Astrocyte of the hippocampus (primary cell): ENCODE results near the gene SGCE.

Experiments
- DNase-seq: peaks from one replicate; pipeline ENCODE4 v3.0.0; 2011; ENCODE audit warnings: low read depth, low spot score

The SGCE gene

GRCh38 chr7:94621120-94621519, 34.8 kb downstream of the SGCE start:
- no peak for DNase-seq

- peak; percentile 94 for DNase-seq
Measured at GRCh38 chr7:94620703-94621118, 35.2 kb downstream of the SGCE start.

GRCh38 chr7:94618126-94618525, 37.8 kb downstream of the SGCE start:
- no peak for DNase-seq

GRCh38 chr7:94616855-94617254, 39.1 kb downstream of the SGCE start:
- DNase-seq = no peak

- no peak for DNase-seq
Measured at GRCh38 chr7:94615666-94616065, 40.3 kb downstream of the SGCE start.

- no peak for DNase-seq
Measured at GRCh38 chr7:94612661-94613060, 43.3 kb downstream of the SGCE start.

DNA sequence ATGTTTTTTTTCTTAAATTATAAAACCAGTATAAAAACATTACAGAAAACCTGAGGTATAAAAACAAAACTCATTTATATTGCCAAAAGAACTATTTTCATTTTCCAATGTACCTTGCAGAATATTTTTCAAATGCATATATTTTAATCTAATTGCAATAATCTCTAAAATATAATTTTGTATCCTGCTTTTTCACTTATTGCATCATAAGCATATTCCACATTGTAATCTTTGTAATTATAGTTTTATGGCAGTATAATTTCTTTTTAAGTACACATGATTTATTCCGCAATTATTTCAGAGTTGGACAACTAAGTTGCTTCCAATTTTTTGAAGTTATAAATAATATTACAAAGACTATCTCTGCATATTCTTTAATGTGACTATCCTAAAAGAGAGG, 43.7 kb downstream of the SGCE start:
- DNase-seq = no peak

DNA sequence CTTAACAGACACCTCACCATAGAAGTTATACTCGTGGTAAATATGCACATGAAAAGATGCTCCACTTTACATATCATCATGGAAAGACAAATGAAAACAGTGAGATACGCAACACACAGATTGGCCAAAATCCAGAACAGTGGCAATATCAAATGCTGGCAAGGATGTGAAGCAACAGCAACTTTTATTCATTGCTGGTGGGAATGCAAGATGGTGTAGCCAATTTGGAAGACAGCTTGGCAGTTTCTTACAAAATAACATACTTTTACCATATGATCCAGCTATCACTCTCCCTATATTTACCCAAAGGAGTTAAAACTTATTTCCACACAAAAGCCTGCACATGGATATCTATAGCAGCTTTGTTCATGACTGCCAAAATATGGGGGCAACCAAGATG, 46.4 kb downstream of the SGCE start:
- no peak for DNase-seq

- no peak for DNase-seq
Measured at GRCh38 chr7:94605031-94605430, 50.9 kb downstream of the SGCE start.

DNA sequence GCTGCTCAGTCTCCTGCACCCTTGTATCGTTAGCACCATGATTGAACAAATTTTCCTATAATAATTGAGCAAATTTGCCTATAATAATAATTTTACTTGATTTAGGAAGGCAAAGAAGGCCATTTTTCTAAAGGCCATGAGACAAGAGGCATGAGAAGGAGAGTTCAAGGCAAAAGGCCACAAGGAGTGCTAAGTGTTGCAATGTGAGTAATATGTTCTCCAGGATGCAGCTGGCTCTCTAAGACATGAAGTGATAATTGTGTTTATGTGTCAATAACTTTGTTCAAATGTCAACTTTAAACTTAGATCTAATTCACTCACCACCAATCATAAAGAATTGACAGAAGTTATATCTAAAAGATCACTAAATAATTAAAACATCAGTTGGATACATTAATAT, 53.8 kb downstream of the SGCE start:
- no peak for DNase-seq

- no peak for DNase-seq
Measured at GRCh38 chr7:94600267-94600666, 55.7 kb downstream of the SGCE start.

- DNase-seq = no peak
Measured at GRCh38 chr7:94595717-94596116, 60.2 kb downstream of the SGCE start.

- no peak for DNase-seq
Measured at GRCh38 chr7:94594882-94595281, 61.1 kb downstream of the SGCE start.

DNA sequence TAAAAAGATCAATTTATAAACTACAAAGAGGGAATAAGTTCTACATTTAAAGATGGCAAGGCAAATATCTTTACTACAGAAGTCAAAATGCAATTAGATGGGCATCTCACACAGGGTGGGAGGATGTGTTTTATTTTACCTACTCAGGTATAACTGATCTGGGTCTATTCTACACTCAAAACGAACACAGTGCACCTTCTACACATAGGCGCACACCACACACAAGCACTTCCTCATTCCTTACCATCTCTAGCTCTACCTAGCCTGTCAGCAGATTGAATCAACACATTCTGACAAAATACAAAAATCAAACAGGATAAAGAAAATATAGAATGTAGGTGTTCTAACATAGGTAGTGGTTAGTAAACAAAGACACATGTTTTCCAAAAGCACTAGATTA, 64.8 kb downstream of the SGCE start:
- DNase-seq = no peak

- DNase-seq = no peak
Measured at GRCh38 chr7:94590526-94591162, 65.3 kb downstream of the SGCE start.

DNA sequence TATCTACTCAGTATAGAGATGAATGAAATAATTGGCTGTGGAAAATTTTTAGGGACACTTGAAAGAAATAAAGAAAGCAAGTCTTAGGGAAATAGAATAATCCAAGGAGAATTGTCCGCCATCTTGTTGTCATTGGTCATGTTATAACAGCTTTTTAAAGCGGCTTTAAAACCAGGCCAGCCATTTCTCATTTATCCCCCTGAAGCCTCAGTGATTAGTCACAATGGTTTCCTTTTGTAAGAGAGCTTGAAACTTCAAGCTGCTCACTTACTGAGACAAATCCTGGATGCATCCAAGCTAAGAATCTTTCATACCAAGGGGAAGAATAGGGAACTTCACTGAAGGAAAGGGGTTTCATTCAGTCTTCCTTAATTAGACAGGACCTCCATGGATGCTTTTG, 67.9 kb downstream of the SGCE start:
- peak; percentile 43 for DNase-seq

DNA sequence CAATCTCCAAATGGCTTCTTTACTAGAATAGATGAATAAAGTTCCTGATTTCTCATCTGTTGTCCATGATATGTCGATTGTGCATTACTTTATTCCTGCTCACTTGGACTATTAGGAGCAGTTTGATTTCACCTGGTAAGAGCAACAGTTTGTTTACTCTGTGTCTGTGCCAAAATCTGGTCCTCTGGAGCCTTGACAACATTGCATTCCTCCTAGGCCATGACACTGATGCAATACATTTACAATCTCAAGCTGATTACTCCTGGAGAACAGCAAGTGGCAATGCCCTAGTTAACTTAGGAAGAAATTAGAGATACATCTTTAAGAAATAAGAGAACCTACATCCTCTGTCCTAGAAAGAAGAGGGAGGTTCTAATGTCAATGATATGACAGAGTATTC, 71.8 kb downstream of the SGCE start:
- peak; percentile 60 for DNase-seq

GRCh38 chr7:94580601-94581000, 75.3 kb downstream of the SGCE start:
- peak; percentile 57 for DNase-seq

DNA sequence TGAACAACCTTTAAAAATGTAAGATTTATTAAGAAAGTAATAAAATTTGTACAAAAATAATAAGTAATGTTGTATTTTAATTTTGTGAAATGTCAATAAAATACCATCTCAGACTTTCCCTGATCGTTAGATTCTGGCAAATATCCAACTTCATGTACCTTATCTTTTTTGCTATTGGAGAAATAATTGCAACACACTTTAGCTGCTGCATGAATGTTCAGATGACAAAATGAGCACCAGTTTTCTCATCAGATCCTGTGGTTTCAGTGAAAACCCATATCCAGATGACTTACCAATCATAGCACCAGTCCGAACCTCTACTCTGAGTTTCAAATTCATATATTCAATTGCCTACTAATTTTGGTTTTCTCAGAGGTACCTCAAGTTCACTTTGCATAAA, 76.5 kb downstream of the SGCE start:
- DNase-seq = no peak

GRCh38 chr7:94578614-94579013, 77.3 kb downstream of the SGCE start:
- no peak for DNase-seq

GRCh38 chr7:94577357-94577756, 78.6 kb downstream of the SGCE start:
- no peak for DNase-seq

- no peak for DNase-seq
Measured at GRCh38 chr7:94576316-94576715, 79.6 kb downstream of the SGCE start.

- no peak for DNase-seq
Measured at GRCh38 chr7:94575646-94576045, 80.3 kb downstream of the SGCE start.

GRCh38 chr7:94571816-94572215, 84.1 kb downstream of the SGCE start:
- no peak for DNase-seq
